ENCODE results near the gene GK.

GRCh38 chrX:30680618-30681017, 27.4 kb downstream of the GK start:
- TF ChIP-seq CTCF (IDR thresholded peaks at IDR 0.05), result no peak
- TF ChIP-seq SIN3A (IDR thresholded peaks at IDR 0.05; ENCODE audit: borderline replicate concordance, insufficient read depth, low read depth, low read length), result no peak
- TF ChIP-seq TCF7L2 (IDR thresholded peaks at IDR 0.05; ENCODE audit: low read depth, low read length), result no peak
- no peak for TF ChIP-seq REST (IDR thresholded peaks at IDR 0.05; ENCODE audit: insufficient read depth in 1 of 2, low read depth in 2 of 2, low read length in 1 of 2)
- no peak for TF ChIP-seq POLR2AphosphoS5 (IDR thresholded peaks at IDR 0.05; ENCODE audit: low read depth, low read length)
